Measurements from ENCODE around the gene CST5. TPM values are rescaled to one million over a fixed set of nuclear protein-coding genes. Genes with fewer than 3 reads are reported as not detected.
"Not testable (repeated sequence)": the region's sequence is repeated elsewhere in the genome, so short reads cannot be mapped to it uniquely, and the experiment has no call there.

Gene CST5
- total RNA-seq, 1 donor from 2014 or later: not detected

- no peak for DNase-seq (ENCODE audit: low read depth)
Observed at GRCh38 chr20:23856226-23856625, 23.3 kb downstream of the CST5 start.

GRCh38 chr20:23841693-23842092 lies 37.9 kb downstream of the CST5 start:
- DNase-seq (ENCODE audit: low read depth): no peak

- no peak for DNase-seq (ENCODE audit: low read depth)
Observed at GRCh38 chr20:23835716-23836115, 43.8 kb downstream of the CST5 start.

DNA sequence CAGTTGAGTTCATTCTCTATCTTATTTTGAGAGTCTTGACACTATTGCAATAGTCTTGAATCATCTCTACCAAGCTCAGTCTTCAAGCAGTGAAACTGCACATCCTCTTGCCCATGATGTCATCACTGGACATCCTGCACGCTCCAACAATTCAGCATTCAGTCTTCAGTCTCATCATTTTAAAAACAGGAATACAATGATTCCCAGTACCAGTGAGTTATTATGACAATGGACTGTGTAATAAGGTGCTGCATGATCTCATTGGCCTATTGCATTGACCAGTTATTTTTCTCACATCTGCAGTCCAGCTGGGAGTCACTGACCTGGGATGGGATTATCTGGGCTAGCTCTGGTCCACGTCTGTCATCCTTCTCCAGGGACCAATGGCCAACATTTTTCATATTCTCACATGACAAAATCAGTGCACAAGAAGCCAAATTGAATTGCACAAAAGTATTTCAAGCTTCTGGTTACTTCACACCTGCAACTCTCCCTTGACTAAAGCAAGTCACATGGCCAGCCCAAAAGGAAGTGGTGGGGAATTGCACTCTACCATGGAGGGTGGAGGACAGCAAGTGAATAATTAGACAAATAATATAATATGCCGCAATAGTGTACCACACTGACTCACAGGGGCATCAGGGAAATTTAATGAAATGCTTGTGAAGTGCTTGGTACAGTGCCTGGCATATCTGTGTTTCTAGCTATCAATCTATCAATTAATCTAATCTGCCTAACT lies 46.6 kb downstream of the CST5 start:
- no peak for DNase-seq (ENCODE audit: low read depth)

DNA sequence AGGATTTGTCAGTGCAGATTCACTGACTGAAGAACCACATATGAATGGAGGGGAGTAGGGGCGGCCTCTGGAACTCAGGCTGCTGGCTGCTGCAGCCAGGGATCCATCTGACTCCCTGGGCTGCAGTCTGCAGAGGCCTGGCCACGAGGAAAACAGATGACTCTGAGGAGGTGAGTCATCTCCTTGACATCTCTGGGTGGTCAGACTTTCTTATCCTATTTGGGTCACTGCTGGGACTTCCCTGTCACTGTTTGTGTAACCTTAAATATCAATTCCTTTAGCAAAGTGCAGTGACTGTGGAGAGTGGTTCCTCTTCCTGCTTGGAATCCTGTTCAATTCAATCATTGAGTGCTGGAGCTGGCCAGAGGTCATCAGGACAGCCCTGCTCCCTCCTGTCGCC lies 47.6 kb downstream of the CST5 start:
- DNase-seq (ENCODE audit: low read depth): not testable (repeated sequence)

- no peak for DNase-seq (ENCODE audit: low read depth)
Observed at GRCh38 chr20:23826541-23827021, 53.0 kb downstream of the CST5 start, which contains the start of gene CST2. Gene CST2 (minus strand): TSS chr20:23826729. CDS start chr20:23826660, 69 bp downstream.

Other genes with a start within 250 kb of the CST5 start
- gene CST3, start 241.8 kb downstream of the CST5 start, total RNA-seq: 534 and 577 TPM in 2 replicates
- gene CST4, start 190.7 kb downstream of the CST5 start, total RNA-seq: not detected in 2 replicates
- not detected in 2 replicates for gene CST1, start 128.8 kb downstream of the CST5 start, total RNA-seq
- gene CST2, start 53.0 kb downstream of the CST5 start, total RNA-seq: not detected in 2 replicates
- not detected in 2 replicates for gene GGTLC1, start 109.0 kb upstream of the CST5 start, total RNA-seq

All from myocyte (in vitro differentiated cells).